NOMO-1 treated with dmso at 0.1 percent for 144 hours (cell line): Measurements from ENCODE around the gene PHF13.
"Not testable (repeated sequence)": the region's sequence is repeated elsewhere in the genome, so short reads cannot be mapped to it uniquely, and the experiment has no call there.

Source experiments
- DNase-seq: peaks from one replicate; lab custom pipeline; 2025; ENCODE audit not compliant: unreplicated experiment; lab: John Stamatoyannopoulos, UW

The PHF13 gene

DNA sequence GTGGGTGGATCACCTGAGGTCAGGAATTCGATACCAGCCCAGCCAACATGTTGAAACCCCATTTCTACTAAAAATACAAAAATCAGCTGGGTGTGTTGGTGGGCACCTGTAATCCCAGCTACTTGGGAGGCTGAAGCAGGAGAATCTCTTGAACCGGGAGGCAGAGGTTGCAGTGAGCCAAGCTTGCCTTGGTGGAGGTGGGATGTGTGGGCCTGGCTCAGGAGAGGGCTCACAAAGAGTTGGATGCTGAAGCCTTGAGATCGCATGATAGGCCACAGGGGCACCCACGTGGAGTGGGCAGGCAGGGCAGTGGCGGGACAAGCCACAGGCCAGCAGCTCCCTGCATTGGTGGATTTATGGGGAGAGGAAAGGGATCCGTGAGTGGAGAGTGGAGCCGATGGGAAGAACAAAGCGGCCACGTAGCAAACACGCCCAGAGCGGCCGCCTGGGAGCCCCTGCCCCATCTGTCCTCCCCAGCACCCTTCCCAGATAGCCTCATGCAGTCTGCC is 15.5 kb downstream of the PHF13 start:
- DNase-seq = no peak

DNA sequence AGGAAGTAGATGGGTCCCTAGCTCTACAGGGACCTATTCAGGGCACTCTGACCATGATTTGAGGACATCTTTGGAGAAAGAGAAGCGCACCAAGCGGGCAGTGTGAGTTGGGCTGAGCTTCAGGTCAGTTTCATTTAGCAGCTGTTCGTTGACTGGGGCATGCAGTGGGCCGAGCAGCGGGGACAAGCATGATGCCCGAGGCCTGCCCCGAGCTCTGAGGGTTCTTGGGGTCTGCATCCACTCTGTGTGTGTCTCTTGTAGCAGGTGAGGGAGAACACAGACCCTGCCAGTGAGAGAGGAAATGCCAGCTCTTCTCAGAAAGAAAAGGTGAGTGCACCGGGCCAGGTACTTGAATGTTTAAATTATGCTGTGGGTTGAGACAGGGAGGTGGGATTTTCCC is 16.5 kb downstream of the PHF13 start:
- DNase-seq = no peak

DNA sequence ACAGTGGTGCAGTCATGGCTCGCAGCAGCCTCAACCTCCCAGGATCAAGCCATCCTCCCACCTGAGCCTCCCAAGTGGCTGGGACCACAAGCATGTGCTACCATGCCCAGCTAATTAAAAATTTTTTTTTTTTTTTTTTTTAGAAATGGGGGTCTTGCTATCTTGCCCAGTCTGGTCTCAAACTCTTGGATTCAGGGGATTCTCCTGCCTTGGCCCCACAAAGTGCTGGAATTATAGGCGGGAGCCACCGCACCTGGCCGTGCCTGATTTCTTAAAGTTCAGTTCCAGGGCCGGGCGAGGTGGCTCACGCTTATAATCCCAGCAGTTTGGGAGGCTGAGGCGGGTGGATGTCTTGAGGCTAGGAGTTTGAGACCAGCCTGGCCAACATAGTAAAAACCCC is 17.5 kb downstream of the PHF13 start:
- no peak for DNase-seq

DNA sequence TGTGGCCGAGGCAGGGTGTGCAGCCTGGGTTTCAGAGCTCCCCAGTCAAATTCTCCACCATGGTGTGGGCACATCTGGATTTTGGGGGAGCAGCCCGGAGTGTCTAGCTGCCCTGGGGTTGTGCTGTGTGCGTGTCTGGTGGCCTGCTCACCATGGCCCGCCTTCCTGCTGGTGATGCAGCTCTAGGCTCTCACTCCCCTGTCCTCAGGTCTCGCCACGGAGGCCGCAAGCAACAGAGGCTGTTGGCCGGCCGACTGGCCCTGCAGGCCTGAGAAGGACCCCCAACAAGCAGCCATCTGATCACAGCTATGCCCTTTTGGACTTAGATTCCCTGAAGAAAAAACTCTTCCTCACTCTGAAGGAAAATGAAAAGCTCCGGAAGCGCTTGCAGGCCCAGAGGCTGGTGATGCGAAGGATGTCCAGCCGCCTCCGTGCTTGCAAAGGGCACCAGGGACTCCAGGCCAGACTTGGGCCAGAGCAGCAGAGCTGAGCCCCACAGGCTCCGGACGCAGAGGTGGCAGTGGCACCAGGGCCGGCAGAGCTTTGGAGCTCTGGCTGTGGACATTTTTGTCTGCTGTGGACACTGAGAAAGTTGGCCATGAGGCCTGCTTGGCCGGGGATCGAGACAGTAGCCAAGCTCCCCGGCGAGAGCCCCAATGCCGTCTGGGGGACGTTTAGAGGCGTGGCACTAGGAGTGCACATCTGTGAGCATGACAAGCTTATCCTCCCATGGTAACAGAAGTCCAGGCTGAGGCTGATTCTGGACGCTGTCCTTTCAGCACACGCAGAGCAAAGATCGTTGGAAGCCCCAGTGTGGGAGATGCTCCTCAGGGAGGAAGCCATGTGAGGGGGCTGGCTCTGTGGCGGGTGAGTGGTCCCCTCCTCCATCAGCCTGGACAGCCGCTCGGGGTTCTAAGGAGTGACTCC is 19.3 kb downstream of the PHF13 start:
- no peak for DNase-seq

DNA sequence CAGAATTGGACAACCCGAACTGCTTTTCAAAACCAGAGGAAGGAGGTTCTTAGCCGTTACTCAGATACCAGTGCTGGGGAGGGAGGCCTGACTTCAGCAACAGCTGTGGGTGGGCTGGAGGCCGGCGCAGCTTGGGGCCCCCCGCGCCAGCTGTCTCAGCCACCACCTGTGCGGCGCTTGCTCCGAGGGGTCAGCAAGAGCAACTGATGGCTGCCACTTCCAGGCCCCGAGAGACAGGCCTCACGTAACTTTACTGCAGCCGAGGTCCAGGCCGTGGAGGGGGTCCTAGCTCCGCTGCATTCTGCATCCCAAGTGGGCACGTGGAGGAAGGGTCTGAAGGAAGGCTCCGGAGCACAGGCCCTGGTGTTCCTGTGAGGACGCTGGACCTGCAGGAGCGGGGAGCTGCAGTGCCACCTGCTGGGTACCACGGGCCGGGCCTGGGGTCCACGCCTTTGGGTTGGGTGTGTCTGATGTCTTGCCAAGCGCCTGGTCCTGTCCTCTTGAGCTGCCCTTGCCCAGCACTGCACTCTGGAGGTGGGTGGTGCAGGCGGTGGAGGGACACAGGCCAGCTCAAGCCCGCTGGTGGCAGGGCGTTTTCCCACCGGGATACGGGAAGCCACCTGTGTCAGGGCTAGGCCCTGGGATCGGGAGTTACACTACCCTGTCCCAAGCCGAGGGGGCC is 21.0 kb downstream of the PHF13 start:
- DNase-seq = no peak

DNA sequence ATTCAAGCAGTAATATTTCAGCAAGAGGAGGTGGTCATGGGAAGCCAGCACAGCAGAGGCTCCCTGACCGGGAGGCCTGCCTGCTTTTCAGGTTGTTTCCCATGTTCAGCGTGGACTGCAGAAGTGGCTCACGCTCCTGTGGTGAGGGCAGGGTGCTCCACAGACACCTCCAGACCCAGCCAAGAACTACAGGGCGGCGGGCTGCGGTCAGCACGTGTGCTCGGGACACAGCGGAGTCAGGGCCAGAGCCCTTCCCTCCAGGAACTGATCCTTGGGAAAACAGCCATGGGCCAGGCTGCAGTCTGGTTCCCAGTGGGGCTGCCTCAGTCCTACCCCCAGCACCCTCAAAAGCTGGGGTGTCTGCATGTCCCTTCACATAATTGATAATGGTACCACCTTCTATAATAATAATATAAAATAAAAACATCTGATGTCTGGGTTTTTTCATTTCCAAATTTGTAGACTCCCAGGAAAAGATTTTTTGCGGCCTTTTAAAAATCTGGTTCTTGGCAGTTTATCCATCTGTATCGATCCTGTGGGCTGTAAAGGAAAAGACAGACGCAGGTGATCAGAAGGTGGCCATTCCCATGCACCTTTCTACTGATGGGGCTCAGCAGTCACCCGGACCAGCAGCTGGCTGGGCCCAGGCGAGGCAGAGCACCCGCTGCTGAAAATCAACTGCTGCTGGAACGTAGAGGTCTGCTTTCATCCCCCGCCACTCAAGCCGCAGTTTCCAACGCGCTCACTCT is 21.8 kb downstream of the PHF13 start:
- no peak for DNase-seq

DNA sequence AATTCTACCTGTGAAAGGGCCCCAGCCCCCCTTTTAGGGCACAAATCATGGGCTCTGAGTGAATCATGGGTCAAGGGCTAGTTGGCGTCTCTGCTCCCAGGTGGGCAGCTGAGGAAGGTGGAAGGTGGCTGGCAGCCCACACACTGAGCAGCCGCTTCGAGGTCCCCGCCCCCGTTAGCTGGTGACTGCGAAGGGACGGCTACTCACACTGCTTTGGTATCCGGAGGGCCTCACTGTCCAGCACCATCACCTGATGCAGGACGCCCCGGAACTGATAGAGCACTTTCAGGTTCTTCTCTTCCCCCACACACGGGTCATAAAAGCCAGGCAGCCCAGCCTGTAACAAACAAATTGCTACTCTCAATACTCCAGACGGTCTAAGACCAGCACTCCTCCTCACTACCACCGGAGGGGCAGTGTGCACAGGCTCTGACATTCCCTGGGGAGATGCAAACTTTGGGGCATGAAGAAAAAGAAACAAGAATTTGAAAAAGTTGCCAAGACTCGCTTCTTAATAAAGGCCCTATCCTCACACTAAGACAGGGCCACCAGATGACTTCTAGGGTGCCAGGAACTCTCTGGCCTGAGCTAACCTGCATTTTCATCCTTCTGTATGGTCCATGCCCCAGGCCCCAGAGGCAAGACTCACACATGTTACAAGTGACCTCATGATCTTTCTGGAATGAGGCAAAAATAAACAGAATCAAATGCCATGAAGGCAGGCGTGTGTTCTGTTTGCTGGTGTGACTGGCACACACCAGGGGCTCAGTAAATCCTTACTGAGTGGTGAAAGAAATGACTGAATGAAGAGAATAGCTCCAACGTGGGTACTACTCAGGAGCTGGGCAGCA is 22.6 kb downstream of the PHF13 start:
- DNase-seq = no peak

DNA sequence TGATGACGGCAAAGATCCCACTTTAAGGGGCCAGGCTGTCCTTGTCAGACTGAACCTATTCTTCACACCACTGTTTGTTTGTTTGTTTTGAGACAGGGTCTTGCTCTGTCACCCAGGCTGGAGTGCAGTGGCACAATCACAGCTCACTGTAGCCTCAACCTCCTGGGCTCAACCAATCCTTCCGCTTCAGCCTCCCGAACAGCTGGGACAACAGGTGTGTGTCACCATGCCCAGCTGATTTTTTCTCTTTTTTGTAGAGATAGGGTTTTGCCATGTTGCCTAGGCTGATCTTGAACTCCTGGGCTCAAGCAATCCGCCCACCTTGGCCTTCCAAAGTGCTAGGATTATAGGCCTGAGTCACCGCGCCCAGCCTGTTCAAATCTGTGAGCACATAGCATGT is 23.2 kb downstream of the PHF13 start:
- not testable (repeated sequence) for DNase-seq

DNA sequence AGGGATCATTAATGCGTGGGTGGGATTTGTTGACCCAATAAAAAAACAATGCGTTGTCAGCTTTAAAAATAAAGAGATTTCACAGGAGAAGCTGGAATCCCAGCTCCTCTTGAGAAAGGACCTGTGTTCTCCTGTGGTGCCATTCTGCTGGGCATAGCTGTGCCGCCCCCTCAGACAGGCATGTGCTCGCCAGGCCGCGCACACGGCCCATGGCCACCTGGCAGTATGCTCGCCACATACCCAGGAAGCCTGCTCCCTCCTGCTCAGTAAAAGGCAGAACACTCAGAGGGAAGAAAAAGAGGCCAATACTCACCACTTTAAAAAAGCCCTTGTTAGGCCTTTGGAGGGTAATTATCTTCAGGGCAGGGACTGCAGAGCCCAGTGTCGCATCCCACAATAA is 24.2 kb downstream of the PHF13 start:
- no peak for DNase-seq

DNA sequence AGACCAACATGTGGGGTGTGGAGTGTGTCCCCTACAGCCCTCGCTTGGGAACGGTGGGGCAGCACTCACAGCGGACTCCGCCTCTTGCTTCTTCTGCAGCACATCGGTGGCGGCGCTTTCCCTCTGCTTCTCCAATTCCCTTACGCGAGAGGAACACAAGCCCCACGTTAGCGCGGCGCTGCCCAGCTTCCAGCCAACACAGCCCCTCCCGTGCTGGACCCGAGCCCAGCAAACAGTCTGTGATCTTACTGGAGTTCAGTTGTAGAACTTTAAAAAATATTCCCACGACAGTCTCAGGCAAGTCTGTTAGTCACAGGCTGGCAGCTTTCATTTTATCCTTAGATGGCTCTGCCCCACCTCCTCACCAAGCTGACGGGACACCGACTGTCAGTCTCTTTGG is 24.7 kb downstream of the PHF13 start:
- DNase-seq = no peak

DNA sequence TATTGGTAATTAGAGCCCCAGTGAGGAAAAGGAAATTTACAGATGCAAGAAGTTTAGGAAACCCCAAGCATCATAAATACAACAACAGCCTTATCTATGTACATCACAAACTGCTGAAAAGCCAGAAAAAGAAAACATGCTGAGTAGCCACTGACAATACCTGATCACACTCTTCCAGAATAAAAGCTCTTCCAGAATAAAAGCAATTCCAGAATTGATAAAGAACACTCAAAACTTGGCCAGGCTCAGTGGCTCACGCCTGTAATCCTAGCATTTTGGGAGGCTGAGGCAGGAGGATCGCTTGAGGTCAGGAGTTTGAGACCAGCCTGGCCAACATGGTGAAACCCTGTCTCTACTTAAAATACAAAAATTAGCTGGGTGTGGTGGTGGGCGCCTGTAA is 27.3 kb downstream of the PHF13 start:
- DNase-seq = not testable (repeated sequence)

DNA sequence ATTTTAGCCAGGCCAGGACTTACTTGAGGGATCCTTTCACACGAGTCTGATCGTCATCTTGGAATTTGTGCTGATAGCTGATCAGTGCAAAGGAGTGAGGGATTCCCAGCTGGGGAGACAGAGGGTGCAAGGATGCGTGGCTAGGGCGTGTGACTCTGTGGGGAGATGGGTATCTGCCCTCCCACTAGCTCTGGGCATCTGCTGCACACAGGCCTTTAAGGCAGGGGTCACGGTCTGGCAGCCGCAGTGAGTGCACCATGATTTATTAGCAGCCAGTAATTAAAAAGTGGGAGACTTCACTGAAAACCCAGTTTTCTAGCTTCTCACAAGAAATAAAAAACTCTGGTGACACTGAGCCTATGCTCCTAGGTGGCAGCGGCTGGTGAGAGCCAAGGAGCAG is 31.5 kb downstream of the PHF13 start:
- DNase-seq = no peak

DNA sequence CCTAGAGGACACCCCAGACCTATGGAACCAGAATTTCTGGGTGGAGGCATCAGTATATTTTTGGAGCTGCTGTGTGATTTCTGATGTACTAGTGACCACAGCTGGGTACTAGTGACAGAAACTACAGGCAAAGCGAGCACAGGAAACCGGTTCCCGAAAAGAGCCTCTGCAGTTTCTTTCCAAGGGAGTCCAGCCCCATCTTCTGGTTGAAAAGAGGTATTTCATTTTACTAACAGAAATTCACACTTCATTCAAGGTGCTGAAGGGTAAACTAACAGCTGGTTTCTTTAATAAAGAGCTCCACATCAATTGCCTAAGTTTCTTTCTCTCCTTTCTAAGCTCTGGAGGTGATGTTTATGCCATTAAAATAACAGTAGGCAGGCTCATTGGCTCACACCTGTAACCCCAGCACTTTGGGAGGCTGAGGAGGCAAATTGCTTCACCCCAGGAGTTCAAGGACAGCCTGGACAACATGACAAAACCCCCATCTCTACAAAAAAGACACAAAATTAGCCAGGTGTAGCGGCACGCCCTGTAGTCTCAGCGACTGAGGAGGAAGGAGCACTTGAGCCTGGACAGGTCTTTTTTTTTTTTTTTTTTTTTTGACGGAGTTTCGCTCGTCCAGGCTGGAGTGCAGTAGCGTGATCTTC is 33.1 kb downstream of the PHF13 start:
- no peak for DNase-seq

DNA sequence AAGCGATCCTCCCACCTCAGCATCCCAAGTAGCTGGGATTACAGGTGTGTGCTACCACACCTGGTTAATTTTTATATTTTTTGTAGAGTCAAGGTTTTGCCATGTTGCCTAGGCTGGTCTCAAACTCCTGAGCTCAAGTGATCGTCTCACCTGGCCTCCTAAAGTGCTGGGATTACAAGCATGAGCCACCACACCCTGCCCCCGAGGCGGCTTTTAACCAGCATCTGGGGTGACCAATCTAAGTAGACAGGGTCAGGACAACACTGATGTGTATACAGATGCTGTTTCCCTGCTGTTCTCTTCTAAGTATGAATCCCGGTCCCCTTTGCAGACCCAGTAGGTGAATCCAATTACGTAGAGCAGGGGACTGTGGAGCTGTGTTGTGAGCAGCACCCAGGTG is 35.0 kb downstream of the PHF13 start:
- DNase-seq = no peak

DNA sequence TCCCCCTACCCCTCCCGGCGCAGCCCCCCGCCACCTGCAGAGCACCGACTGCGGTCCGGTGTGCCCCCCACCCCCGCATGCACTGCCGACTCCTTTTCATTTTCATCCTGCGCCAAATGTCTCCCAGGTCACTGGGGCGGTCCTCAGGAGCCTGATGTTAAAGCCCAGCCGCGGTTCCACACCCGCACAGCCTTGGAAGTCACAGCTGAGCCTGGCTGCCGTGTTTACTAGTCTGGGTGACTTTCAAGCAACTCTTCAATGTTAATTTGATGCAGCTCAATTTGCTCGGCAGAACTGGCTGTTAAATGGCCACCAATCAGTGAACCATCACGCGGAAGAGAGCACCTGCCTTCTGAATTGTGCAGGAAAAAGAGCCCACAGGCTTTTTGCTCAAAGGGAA is 38.4 kb downstream of the PHF13 start:
- no peak for DNase-seq

DNA sequence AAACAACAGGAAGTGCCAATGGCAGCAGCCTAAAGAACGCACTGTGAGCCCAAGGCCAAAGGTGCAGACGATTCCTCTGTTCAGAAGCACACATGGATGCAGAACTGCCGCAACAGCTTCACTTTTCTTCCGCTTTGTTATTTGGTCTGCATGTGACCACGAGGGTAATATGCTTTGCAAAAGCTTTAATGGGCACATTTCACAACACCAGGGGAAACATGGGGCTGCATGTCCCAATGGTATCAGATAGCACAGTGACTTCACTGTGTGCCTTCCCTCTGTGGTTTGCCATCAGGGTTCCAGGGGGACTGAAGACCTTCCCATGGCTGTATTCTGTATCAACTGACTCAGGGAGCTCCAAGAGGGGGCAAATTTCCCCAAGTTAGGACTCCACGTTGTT is 39.5 kb downstream of the PHF13 start:
- peak; percentile 2 for DNase-seq

DNA sequence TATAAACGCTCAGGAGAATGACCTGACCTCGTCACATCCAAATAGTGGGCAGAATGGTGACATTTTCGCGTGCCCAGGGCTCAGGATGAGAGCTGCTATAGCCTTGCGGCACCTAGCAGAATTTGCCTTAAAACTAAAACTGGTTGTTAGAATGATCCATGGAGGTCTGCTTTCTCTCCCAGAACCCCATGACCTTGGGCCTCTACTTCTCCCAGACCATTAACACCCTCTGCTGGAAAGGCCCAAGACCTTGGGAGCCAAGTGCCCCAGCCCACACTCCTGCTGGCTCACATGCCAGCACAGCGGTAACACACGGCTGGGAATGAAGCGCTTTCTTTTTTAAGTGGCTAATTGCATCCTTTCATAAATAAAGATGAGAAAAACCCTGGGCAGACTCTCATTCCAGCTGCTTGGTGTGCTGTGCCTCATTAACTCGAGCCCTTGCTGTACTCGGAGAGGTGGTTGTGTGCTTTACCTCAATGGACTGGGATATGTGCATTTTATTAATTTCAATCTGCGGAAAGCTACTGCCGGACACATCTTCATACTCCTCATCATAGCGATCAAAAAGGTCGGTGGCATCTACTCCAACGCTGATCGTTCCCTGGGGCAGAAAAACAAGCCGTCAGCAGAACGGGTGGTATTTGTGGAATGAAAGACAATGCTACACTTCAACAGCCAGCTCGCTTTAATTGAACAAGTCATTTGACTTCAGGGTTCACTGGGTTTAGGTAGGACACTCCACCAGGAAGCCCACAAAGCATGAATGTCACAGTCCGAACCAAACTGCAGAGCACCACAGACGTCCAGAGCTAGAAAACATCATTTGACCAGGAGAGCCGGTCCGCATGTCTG is 40.1 kb downstream of the PHF13 start:
- DNase-seq = no peak

DNA sequence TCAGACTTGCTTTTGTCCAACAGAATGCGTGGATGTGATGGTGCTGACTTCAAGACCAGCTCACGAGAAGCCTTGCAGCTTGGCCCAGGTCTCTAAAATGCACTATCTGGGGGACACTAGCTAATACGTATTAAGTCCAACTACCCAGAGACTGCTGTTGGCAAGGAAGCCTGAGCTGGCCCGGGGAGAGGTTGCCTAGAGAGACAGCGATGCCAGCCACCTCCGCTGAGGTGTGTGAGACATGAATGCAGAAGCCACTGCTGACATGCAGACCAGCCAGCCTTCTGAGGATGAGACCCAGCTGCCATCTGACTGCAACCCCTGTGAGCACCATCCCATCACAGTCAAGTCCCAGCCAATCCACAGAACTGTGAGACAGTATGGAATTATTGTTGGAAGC is 43.6 kb downstream of the PHF13 start:
- no peak for DNase-seq

DNA sequence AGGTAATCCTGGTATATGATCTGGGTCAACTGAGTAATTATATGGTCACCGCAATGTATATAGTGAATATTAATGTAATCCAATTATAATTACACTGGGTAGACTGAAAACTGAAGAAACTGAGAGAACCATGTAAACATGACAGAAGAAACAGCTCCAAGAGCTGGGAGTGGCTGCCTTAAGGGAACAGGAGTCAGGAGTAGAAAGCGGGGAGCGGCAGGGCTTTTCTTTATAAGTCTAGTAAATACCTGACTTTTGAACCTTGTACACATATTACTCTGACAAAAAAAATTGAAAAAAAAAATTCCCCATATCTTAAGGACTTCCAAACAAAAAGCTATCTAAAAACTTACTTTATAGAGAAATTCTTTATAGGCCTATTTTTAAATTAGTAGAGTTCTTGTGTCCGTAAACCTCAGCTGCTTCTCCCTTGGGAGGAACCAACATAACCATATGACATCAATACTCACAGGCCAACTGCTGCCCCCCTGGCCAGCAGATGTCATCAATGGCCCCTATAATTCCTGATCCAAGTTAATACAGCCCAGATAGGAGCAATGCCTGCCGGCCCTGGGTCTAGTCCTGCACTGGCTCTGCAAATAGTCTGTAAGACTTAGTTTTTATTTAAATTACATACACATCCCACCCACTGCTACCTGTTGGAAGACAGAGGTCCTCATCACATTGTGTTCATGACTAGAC is 45.0 kb downstream of the PHF13 start:
- no peak for DNase-seq
